ENCODE measurements around the gene TBXAS1.

- TF ChIP-seq CTCF (IDR thresholded peaks at IDR 0.05 in 4 of 5, conservative IDR thresholded peaks at IDR 0.05 in 1 of 5) = no peak
- TF ChIP-seq POLR2A (IDR thresholded peaks at IDR 0.05) = no peak
These were observed 196.9 kb downstream of the TBXAS1 start for GRCh38 chr7:140025814-140026433.

All from gastrocnemius medialis (tissue), 4 donors.